Hematopoietic multipotent progenitor cell treated with erythropoietin and hydrocortisone succinate and interleukin-3 and kit ligand, for 17 days (in vitro differentiated cells): ENCODE results near the gene CHRNA3.

Experiments
- DNase-seq: peaks from one replicate; pipeline ENCODE4 v3.0.0-alpha.2; 2015; ENCODE audit warnings: low spot score

The CHRNA3 gene

GRCh38 chr15:78636378-78636859, 15.6 kb upstream of the CHRNA3 start:
- DNase-seq: no peak

GRCh38 chr15:78635346-78635745, 14.6 kb upstream of the CHRNA3 start:
- DNase-seq: no peak

GRCh38 chr15:78634210-78635145, 13.7 kb upstream of the CHRNA3 start:
- no peak for DNase-seq

- DNase-seq: no peak
Measured at GRCh38 chr15:78633348-78633747, 12.6 kb upstream of the CHRNA3 start.

GRCh38 chr15:78630886-78631633, 10.3 kb upstream of the CHRNA3 start:
- no peak for DNase-seq

GRCh38 chr15:78629716-78630065, 8.9 kb upstream of the CHRNA3 start:
- no peak for DNase-seq

- no peak for DNase-seq
Measured at GRCh38 chr15:78629031-78629715, 8.4 kb upstream of the CHRNA3 start.

GRCh38 chr15:78628227-78628626, 7.4 kb upstream of the CHRNA3 start:
- DNase-seq: no peak

GRCh38 chr15:78627348-78627747, 6.6 kb upstream of the CHRNA3 start:
- no peak for DNase-seq

GRCh38 chr15:78626381-78626995, 5.7 kb upstream of the CHRNA3 start:
- DNase-seq: no peak

- DNase-seq: no peak
Measured at GRCh38 chr15:78625606-78626280, 4.9 kb upstream of the CHRNA3 start.

GRCh38 chr15:78624651-78625590, 4.1 kb upstream of the CHRNA3 start:
- no peak for DNase-seq

- no peak for DNase-seq
Measured at GRCh38 chr15:78623786-78624497, 3.1 kb upstream of the CHRNA3 start.

- DNase-seq: no peak
Measured at GRCh38 chr15:78621810-78622402, 1.1 kb upstream of the CHRNA3 start.

GRCh38 chr15:78620021-78620526, 722 bp downstream of the CHRNA3 start:
- no peak for DNase-seq

- no peak for DNase-seq
Measured at GRCh38 chr15:78619022-78619950, 1.5 kb downstream of the CHRNA3 start.

GRCh38 chr15:78618490-78618934, 2.3 kb downstream of the CHRNA3 start:
- DNase-seq: peak; percentile 85

- no peak for DNase-seq
Measured at GRCh38 chr15:78618064-78618463, 2.7 kb downstream of the CHRNA3 start.
